B cell (primary cell): ENCODE results near the gene SCN3B. TPM values are rescaled to one million over a fixed set of nuclear protein-coding genes. Genes with fewer than 3 reads are reported as not detected.

ENCODE experiments used
- ATAC-seq: fragments of 200-7000 bp; cut with Tn5 transposase; one replicate; pipeline ENCODE4 v1.10.0; 2021; ENCODE audit warnings: low read depth, mild to moderate bottlenecking, moderate number of reproducible peaks, moderate library complexity
- CTCF ChIA-PET: fragments of 350-600 bp; sonication (Branson Sonifier 250); formaldehyde crosslinking; loops from one replicate; lab custom pipeline; 2021; ENCODE audit warnings: antibody characterized with exemption, inconsistent platforms; lab: Charles Lee
- POLR2A ChIA-PET: fragments of 350-600 bp; sonication (Branson Sonifier 250); formaldehyde crosslinking; loops from one replicate; lab custom pipeline; 2021; ENCODE audit warnings: antibody characterized with exemption; lab: Charles Lee
- DNase-seq: peaks from one replicate; pipeline ENCODE4 v3.0.0; 2013
- H2AFZ ChIP-seq: 2 replicates; pipeline ENCODE4 v1.6.1; 2012; ENCODE audit warnings: mild to moderate bottlenecking, low read depth, low read length; ENCODE audit not compliant: insufficient read depth, poor library complexity, severe bottlenecking
- H3K27ac ChIP-seq, 2 donors: 1 replicate in 1 of 2; 2 replicates in 1 of 2; pipeline ENCODE4 v1.5.1; 2012 to 2013; ENCODE audit warnings: low read length in 2 of 2, mild to moderate bottlenecking in 2 of 2, moderate library complexity in 1 of 2
- H3K27me3 ChIP-seq, 4 experiments: fragments of 200-600 bp in 1 of 4; sonication (generic) in 1 of 4; replicated peaks in 1 of 4; 1 replicate in 2 of 4; 2 replicates in 2 of 4; pipeline versions ENCODE4 v1.6.1 to v1.7.0; 2013 to 2016; ENCODE audit warnings: low read length in 3 of 4, mild to moderate bottlenecking in 2 of 4, mixed read lengths in 1 of 4, moderate library complexity in 1 of 4; ENCODE audit not compliant: insufficient read depth in 4 of 4, control insufficient read depth in 3 of 4; ENCODE audit errors: control extremely low read depth in 1 of 4
- H3K36me3 ChIP-seq, 2 experiments: replicated peaks in 1 of 2; 1 replicate in 1 of 2; 2 replicates in 1 of 2; pipeline versions ENCODE4 v1.6.1 to v1.7.1; 2013; ENCODE audit warnings: low read length in 1 of 2; ENCODE audit not compliant: insufficient read depth in 2 of 2, control insufficient read depth in 1 of 2; ENCODE audit errors: control extremely low read depth in 1 of 2, extremely low read depth in 1 of 2
- H3K4me1 ChIP-seq, 2 donors: fragments of 200-600 bp in 1 of 2; sonication (generic) in 1 of 2; 1 replicate in 1 of 2; 2 replicates in 1 of 2; pipeline versions ENCODE4 v1.5.1 to v1.6.1; 2013 to 2017; ENCODE audit warnings: low read length in 2 of 2; ENCODE audit not compliant: control insufficient read depth in 2 of 2, insufficient read depth in 2 of 2
- H3K4me2 ChIP-seq: replicated peaks from 2 replicates; pipeline ENCODE3; 2012; ENCODE audit warnings: mild to moderate bottlenecking, low read depth, low read length; ENCODE audit not compliant: poor library complexity, severe bottlenecking
- H3K4me3 ChIP-seq, 5 experiments: fragments of 200-600 bp in 1 of 5; sonication (generic) in 1 of 5; 1 replicate in 3 of 5; 2 replicates in 2 of 5; pipeline versions ENCODE4 v1.5.1 to v1.7.0; 2011 to 2016; ENCODE audit warnings: low read length in 4 of 5, mild to moderate bottlenecking in 4 of 5, low read depth in 2 of 5, control low read depth in 1 of 5, moderate library complexity in 1 of 5; ENCODE audit not compliant: insufficient read depth in 1 of 5; ENCODE audit errors: control extremely low read depth in 1 of 5, extremely low read depth in 1 of 5
- H3K79me2 ChIP-seq: fragments of 200-600 bp; sonication (generic); one replicate; pipeline ENCODE4 v1.6.0; 2016; ENCODE audit warnings: low read length; ENCODE audit not compliant: control insufficient read depth, insufficient read depth
- H3K9ac ChIP-seq: fragments of 200-600 bp; sonication (generic); 2 replicates; pipeline ENCODE4 v1.6.1; 2017; ENCODE audit warnings: mild to moderate bottlenecking, low read length, moderate library complexity
- H3K9me3 ChIP-seq, 3 donors: one replicate each; pipeline versions ENCODE4 v1.6.1 to v1.7.1; 2013; ENCODE audit warnings: low read length in 2 of 3; ENCODE audit not compliant: control insufficient read depth in 2 of 3, insufficient read depth in 1 of 3; ENCODE audit errors: control extremely low read depth in 1 of 3
- H4K20me1 ChIP-seq: 2 replicates; pipeline ENCODE4 v1.6.0; 2012; ENCODE audit warnings: mild to moderate bottlenecking, low read length; ENCODE audit not compliant: insufficient read depth, control insufficient read depth, poor library complexity, severe bottlenecking
- H3K27ac Mint-ChIP-seq: one replicate; pipeline ENCODE4 v1.8.0; 2021; ENCODE audit warnings: mixed read lengths
- H3K27me3 Mint-ChIP-seq: one replicate; pipeline ENCODE4 v1.8.0; 2021; ENCODE audit warnings: mixed read lengths
- H3K4me1 Mint-ChIP-seq: one replicate; pipeline ENCODE4 v1.8.0; 2021; ENCODE audit warnings: mixed read lengths
- H3K4me3 Mint-ChIP-seq: one replicate; pipeline ENCODE4 v1.8.0; 2021; ENCODE audit warnings: mixed read lengths
- H3K9me3 Mint-ChIP-seq: one replicate; pipeline ENCODE4 v1.8.0; 2022; ENCODE audit warnings: mixed read lengths; ENCODE audit not compliant: insufficient read depth
- EZH2 ChIP-seq: IDR thresholded peaks from 2 replicates; pipeline ENCODE4 v1.6.1; 2012; ENCODE audit warnings: borderline replicate concordance, low read depth, mild to moderate bottlenecking, moderate library complexity, low read length; ENCODE audit not compliant: insufficient read depth, poor library complexity, severe bottlenecking
- WGBS: methylation state at CpG from one replicate; pipeline ENCODE4 v1.1.5; 2013; ENCODE audit warnings: missing lambda C conversion rate; ENCODE audit not compliant: insufficient coverage; 5-methylcytosine and 5-hydroxymethylcytosine counted together
- intact Hi-C: fragments of 100-400 bp; cut with micrococcal nuclease; formaldehyde crosslinking; loops from one replicate; pipeline ENCODE4 v1.10.0; 2022
- polyA plus RNA-seq: library from polyadenylated mRNA; depleted of rRNA; stranded (reverse); fragments of >200 nt; gene quantifications from 2 replicates; pipeline ENCODE4 v1.2.3, GENCODE V29; 2012
- total RNA-seq, 2 donors: library from RNA; stranded (reverse); fragments of 120-200 nt in 1 of 2; gene quantifications; 1 replicate in 1 of 2; 2 replicates in 1 of 2; pipeline versions ENCODE4 v1.2.3 to v1.2.4, GENCODE V29; 2013 to 2022
- TF ChIP-seq, protein P1 (sequence below): fragments of 200-600 bp; IDR thresholded peaks from one replicate; pipeline ENCODE4 v1.8.0; 2022; ENCODE audit warnings: antibody characterized with exemption, mild to moderate bottlenecking

The SCN3B gene
- total and polyA plus RNA-seq, 2 donors (not counting 1 experiment from before 2014, with no cell fraction given), result not detected

DNA sequence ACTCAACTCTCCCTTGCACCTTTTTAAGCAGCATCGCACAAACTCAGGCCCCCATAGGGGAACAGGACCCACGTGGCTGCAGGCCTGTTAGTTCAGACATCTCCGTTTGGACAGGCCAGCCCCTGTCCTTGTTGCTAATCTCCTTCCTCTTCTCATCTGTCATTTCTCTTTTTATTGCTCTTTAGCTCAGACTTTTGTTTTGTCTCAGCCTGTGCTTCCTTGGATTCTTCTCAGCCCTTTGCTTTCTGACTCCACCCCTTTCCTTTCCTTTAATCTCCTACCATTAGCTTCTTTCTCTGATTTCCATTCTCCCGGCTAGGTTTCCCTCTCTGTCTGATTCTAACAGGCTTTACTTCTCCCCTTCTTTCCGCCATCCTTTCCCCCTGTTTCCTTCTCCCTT lies 68.7 kb downstream of the SCN3B start:
- Histone ChIP-seq H2AFZ (no peak overlapping the region), H3K9me3 (no peaks in the 10 kb centered on the region), H3K9ac (no peak overlapping the region), H3K79me2 (no peaks in the 10 kb centered on the region), H3K36me3 (no peaks in the 10 kb centered on the region), H3K27ac (no peak overlapping the region), H3K4me3 (no peak overlapping the region), H4K20me1 (no peaks in the 10 kb centered on the region), H3K4me2 (no peak overlapping the region), H3K27me3 (no peaks in the 10 kb centered on the region), H3K4me1 (peaks cover 0 to under 1% of the 10 kb centered on the region in 2 donors)
- DNase-seq, result no peak
- H3K9me3 Mint-ChIP-seq, result no peaks in the 10 kb centered on the region
- H3K4me3 Mint-ChIP-seq, result no peak overlapping the region
- no peaks in the 10 kb centered on the region for H3K27me3 Mint-ChIP-seq
- ATAC-seq, result no peak
- 87% methylated on average over 3 of the region's 5 CpGs for WGBS
- ChIA-PET CTCF (interaction anchor here (1.5 to 1.6 kb wide), 2 partner anchors 9 to 125 kb away, joined by 3 to 5 read pairs; no protein-coding TSS in a partner anchor), POLR2A (no interaction called here)
- no peak for TF ChIP-seq EZH2
- TF ChIP-seq, protein P1, sequence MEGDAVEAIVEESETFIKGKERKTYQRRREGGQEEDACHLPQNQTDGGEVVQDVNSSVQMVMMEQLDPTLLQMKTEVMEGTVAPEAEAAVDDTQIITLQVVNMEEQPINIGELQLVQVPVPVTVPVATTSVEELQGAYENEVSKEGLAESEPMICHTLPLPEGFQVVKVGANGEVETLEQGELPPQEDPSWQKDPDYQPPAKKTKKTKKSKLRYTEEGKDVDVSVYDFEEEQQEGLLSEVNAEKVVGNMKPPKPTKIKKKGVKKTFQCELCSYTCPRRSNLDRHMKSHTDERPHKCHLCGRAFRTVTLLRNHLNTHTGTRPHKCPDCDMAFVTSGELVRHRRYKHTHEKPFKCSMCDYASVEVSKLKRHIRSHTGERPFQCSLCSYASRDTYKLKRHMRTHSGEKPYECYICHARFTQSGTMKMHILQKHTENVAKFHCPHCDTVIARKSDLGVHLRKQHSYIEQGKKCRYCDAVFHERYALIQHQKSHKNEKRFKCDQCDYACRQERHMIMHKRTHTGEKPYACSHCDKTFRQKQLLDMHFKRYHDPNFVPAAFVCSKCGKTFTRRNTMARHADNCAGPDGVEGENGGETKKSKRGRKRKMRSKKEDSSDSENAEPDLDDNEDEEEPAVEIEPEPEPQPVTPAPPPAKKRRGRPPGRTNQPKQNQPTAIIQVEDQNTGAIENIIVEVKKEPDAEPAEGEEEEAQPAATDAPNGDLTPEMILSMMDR, result no peak
- intact Hi-C loops, result no loop called here
- peaks cover 4% of the 10 kb centered on the region for H3K4me1 Mint-ChIP-seq
- no peak overlapping the region for H3K27ac Mint-ChIP-seq

- H3K4me1 Mint-ChIP-seq, result peaks cover 7% of the 10 kb centered on the region
- TF ChIP-seq, protein P1, result no peak
- no peak for TF ChIP-seq EZH2
- no peak overlapping the region for H3K4me3 Mint-ChIP-seq
- Histone ChIP-seq H2AFZ (no peak overlapping the region), H4K20me1 (no peaks in the 10 kb centered on the region), H3K4me1 (peaks cover 0 to 6% of the 10 kb centered on the region in 2 donors), H3K36me3 (no peaks in the 10 kb centered on the region), H3K9ac (no peak overlapping the region), H3K4me3 (no peak overlapping the region), H3K79me2 (no peaks in the 10 kb centered on the region), H3K4me2 (no peak overlapping the region), H3K27me3 (no peaks in the 10 kb centered on the region), H3K27ac (no peak overlapping the region), H3K9me3 (no peaks in the 10 kb centered on the region)
- intact Hi-C loops, result no loop called here
- DNase-seq (no peak), ATAC-seq (no peak)
- no peak overlapping the region for H3K27ac Mint-ChIP-seq
- no peaks in the 10 kb centered on the region for H3K9me3 Mint-ChIP-seq
- no peaks in the 10 kb centered on the region for H3K27me3 Mint-ChIP-seq
- POLR2A ChIA-PET, result no interaction called here
- CTCF ChIA-PET, result interaction anchor here (0.9 to 1.6 kb wide), 3 partner anchors 8 to 126 kb away, joined by 3 to 5 read pairs (median 3); no protein-coding TSS in a partner anchor
- WGBS, result 94% methylated on average over 3 of the region's 5 CpGs
These were observed 69.2 kb downstream of the SCN3B start for GRCh38 chr11:123585206-123585605.
